HCT116 (cell line): ENCODE results near the gene EIF4A3. TPM values are rescaled to one million over a fixed set of nuclear protein-coding genes. Genes with fewer than 3 reads are reported as not detected.

Experiments used
- ATAC-seq: fragments of 200-7000 bp; cut with Tn5 transposase; 2 replicates; pipeline ENCODE4 v1.9.1; 2020; ENCODE audit warnings: mild to moderate bottlenecking, moderate library complexity
- BruUV-seq: library from RNA; stranded (reverse); fragments of 400-500 nt; replicated peaks from 2 replicates; lab custom pipeline; 2021; lab: Mats Ljungman, UMichigan
- CTCF ChIA-PET: fragments of 300-600 bp; sonication (Branson Sonifier 250); formaldehyde crosslinking; loops from one replicate; lab custom pipeline; 2021; ENCODE audit warnings: antibody characterized with exemption; lab: Charles Lee
- POLR2A ChIA-PET: fragments of 300-600, 350-600 bp; sonication (Branson Sonifier 250); formaldehyde crosslinking; loops from one replicate; lab custom pipeline; 2021; ENCODE audit warnings: antibody characterized with exemption; lab: Charles Lee
- RAD21 ChIA-PET, 2 experiments: fragments of 300-600 bp; sonication (Branson Sonifier 250); formaldehyde crosslinking; loops; one replicate each; lab custom pipeline; 2023; ENCODE audit warnings: low total read pairs in 2 of 2; ENCODE audit not compliant: uncharacterized antibody in 2 of 2, unreplicated experiment in 2 of 2, low non-redundant PET in 1 of 2; lab: Charles Lee
- DNase-seq: peaks from one replicate; pipeline ENCODE4 v3.0.0-alpha.2; 2010; ENCODE audit warnings: low read depth, low spot score
- H2AFZ ChIP-seq: fragments of 200-600 bp; shearing (Covaris generic), sonication (generic); 2 replicates; pipeline ENCODE4 v1.6.1; 2017; ENCODE audit warnings: low read depth, mixed run types, mixed read lengths, antibody characterized with exemption, low read length; ENCODE audit not compliant: poor library complexity, severe bottlenecking
- H3K27ac ChIP-seq: 2 replicates; pipeline ENCODE4 v1.5.1; 2012; ENCODE audit warnings: low read depth, low read length
- H3K27me3 ChIP-seq: fragments of 200-600 bp; sonication (generic); 2 replicates; pipeline ENCODE4 v1.6.1; 2016; ENCODE audit warnings: mixed run types, low read length, mixed read lengths; ENCODE audit not compliant: insufficient read depth
- H3K36me3 ChIP-seq, 2 experiments: fragments of 200-500 bp in 1 of 2; fragments of 200-600 bp in 1 of 2; sonication (Bioruptor generic) in 1 of 2; sonication (generic) in 1 of 2; 2 replicates each; pipeline versions ENCODE4 v1.5.1 to v1.6.1; 2014 to 2016; ENCODE audit warnings: low read length in 2 of 2, inconsistent platforms in 1 of 2, mixed read lengths in 1 of 2, mixed run types in 1 of 2; ENCODE audit not compliant: insufficient read depth in 2 of 2, control insufficient read depth in 1 of 2
- H3K4me1 ChIP-seq, 2 experiments: fragments of 200-600 bp in 1 of 2; sonication (generic) in 1 of 2; 2 replicates each; pipeline versions ENCODE4 v1.5.1 to v1.6.1; 2012 to 2017; ENCODE audit warnings: low read length in 2 of 2, inconsistent platforms in 1 of 2, mild to moderate bottlenecking in 1 of 2, mixed read lengths in 1 of 2, mixed run types in 1 of 2, moderate library complexity in 1 of 2; ENCODE audit not compliant: insufficient read depth in 2 of 2, control insufficient read depth in 1 of 2
- H3K4me2 ChIP-seq: fragments of 200-600 bp; sonication (generic); 2 replicates; pipeline ENCODE4 v1.6.1; 2017; ENCODE audit warnings: mixed run types, low read length, mixed read lengths
- H3K4me3 ChIP-seq, 2 experiments: fragments of 200-600 bp in 1 of 2; sonication (generic) in 1 of 2; replicated peaks in 1 of 2; 2 replicates each; pipeline ENCODE4 v1.5.1; 2011 to 2016; ENCODE audit warnings: low read length in 2 of 2, control low read depth in 1 of 2, low read depth in 1 of 2, mild to moderate bottlenecking in 1 of 2, mixed read lengths in 1 of 2, mixed run types in 1 of 2
- H3K79me2 ChIP-seq: fragments of 200-600 bp; sonication (generic); 2 replicates; pipeline ENCODE4 v1.6.1; 2017; ENCODE audit warnings: mild to moderate bottlenecking, mixed run types, low read length, moderate library complexity, mixed read lengths; ENCODE audit not compliant: insufficient read depth
- H3K9ac ChIP-seq: fragments of 200-600 bp; sonication (generic); 2 replicates; pipeline ENCODE4 v1.6.1; 2016; ENCODE audit warnings: low read length, mixed read lengths
- H3K9me2 ChIP-seq: fragments of 200-600 bp; sonication (generic), shearing (Covaris generic); 2 replicates; pipeline ENCODE4 v1.6.1; 2017; ENCODE audit warnings: mixed run types, mild to moderate bottlenecking, moderate library complexity; ENCODE audit not compliant: insufficient read depth
- H3K9me3 ChIP-seq, 2 experiments: fragments of 200-500 bp in 1 of 2; fragments of 200-600 bp in 1 of 2; sonication (Bioruptor generic) in 1 of 2; sonication (generic) in 1 of 2; 2 replicates each; pipeline ENCODE4 v1.6.1; 2014 to 2017; ENCODE audit warnings: low read length in 2 of 2, mixed read lengths in 2 of 2, inconsistent platforms in 1 of 2, low read depth in 1 of 2, mild to moderate bottlenecking in 1 of 2, mixed run types in 1 of 2, moderate library complexity in 1 of 2; ENCODE audit not compliant: control insufficient read depth in 1 of 2, insufficient read depth in 1 of 2
- H4K20me1 ChIP-seq: fragments of 200-600 bp; sonication (generic), shearing (Covaris generic); 2 replicates; pipeline ENCODE4 v1.6.1; 2017; ENCODE audit warnings: mixed run types, mild to moderate bottlenecking, moderate library complexity; ENCODE audit not compliant: insufficient read depth
- ATF3 ChIP-seq: IDR thresholded peaks from 2 replicates; pipeline ENCODE4 v1.6.1; 2012
- CTCF ChIP-seq, 3 experiments: fragments of 200-600 bp in 1 of 3; sonication (generic) in 1 of 3; IDR thresholded peaks in 2 of 3; conservative IDR thresholded peaks in 1 of 3; 2 replicates each; pipeline ENCODE4 v1.5.1; 2012 to 2017; ENCODE audit warnings: low read depth in 2 of 3, low read length in 2 of 3, antibody characterized with exemption in 1 of 3, borderline replicate concordance in 1 of 3, control low read depth in 1 of 3, mild to moderate bottlenecking in 1 of 3, mixed read lengths in 1 of 3, mixed run types in 1 of 3, moderate library complexity in 1 of 3; ENCODE audit not compliant: insufficient read depth in 1 of 3
- ELF1 ChIP-seq: IDR thresholded peaks from 2 replicates; pipeline ENCODE4 v1.6.1; 2012; ENCODE audit warnings: low read depth, borderline replicate concordance
- EZH2 ChIP-seq: fragments of 200-600 bp; sonication (generic); IDR thresholded peaks from 2 replicates; pipeline ENCODE4 v1.6.1; 2017; ENCODE audit warnings: antibody characterized with exemption, mixed run types
- POLR2AphosphoS5 ChIP-seq: IDR thresholded peaks from 2 replicates; pipeline ENCODE4 v1.6.1; 2011; ENCODE audit warnings: mild to moderate bottlenecking, low read depth, low read length, moderate library complexity
- REST ChIP-seq: IDR thresholded peaks from 2 replicates; pipeline ENCODE4 v1.6.1; 2012; ENCODE audit warnings: low read depth
- SIN3A ChIP-seq: IDR thresholded peaks from 2 replicates; pipeline ENCODE4 v1.6.1; 2012; ENCODE audit warnings: low read depth
- SRF ChIP-seq: IDR thresholded peaks from 2 replicates; pipeline ENCODE4 v1.6.1; 2012; ENCODE audit warnings: low read depth
- ZBTB33 ChIP-seq: IDR thresholded peaks from 2 replicates; pipeline ENCODE4 v1.6.1; 2011; ENCODE audit warnings: mild to moderate bottlenecking, low read length, moderate library complexity; ENCODE audit not compliant: insufficient replicate concordance; ENCODE audit errors: extremely low read depth
- ZNF274 ChIP-seq: fragments of 200-500 bp; sonication (Bioruptor generic); IDR thresholded peaks from 2 replicates; pipeline ENCODE4 v1.6.1; 2014; ENCODE audit warnings: mild to moderate bottlenecking, low read depth, low read length, inconsistent platforms
- intact Hi-C: fragments of 100-400 bp; cut with micrococcal nuclease; formaldehyde crosslinking; loops from 2 replicates; pipeline ENCODE4 v1.10.0; 2022
- total RNA-seq: library from RNA; stranded (reverse); gene quantifications from one replicate; pipeline ENCODE4 v1.2.1, GENCODE V29; 2021; ENCODE audit not compliant: unreplicated experiment

Gene EIF4A3
- total RNA-seq, 1 experiment from 2014 or later: 248 TPM

GRCh38 chr17:80166446-80166845 is 19.5 kb upstream of the EIF4A3 start:
- Histone ChIP-seq H3K27me3 (no peaks in the 10 kb centered on the region), H3K4me3 (no peak overlapping the region), H3K4me2 (no peak overlapping the region), H3K9ac (no peak overlapping the region), H3K79me2 (no peaks in the 10 kb centered on the region), H3K36me3 (no peaks in the 10 kb centered on the region), H4K20me1 (no peaks in the 10 kb centered on the region), H3K4me1 (peaks cover 4 to 12% of the 10 kb centered on the region in 2 experiments; a peak in 2 of 4 replicates), H3K9me2 (no peaks in the 10 kb centered on the region), H3K27ac (no peak overlapping the region), H3K9me3 (no peaks in the 10 kb centered on the region), H2AFZ (no peak overlapping the region)
- ChIA-PET CTCF (interaction anchor here (0.9 kb wide), 1 partner anchor 13 kb away, joined by 3 read pairs; no protein-coding TSS in a partner anchor), POLR2A (no interaction called here), RAD21 (interaction anchor here in 1 of 2 experiments (0.5 kb wide), 1 partner anchor 26 kb away, joined by 3 read pairs; no protein-coding TSS in a partner anchor)
- DNase-seq (no peak), ATAC-seq (0 out of 2 replicates have a peak, but pooled peaks have one; percentile 35)
- TF ChIP-seq ZBTB33 (no peak), ZNF274 (no peak), ATF3 (no peak), CTCF (IDR thresholded peaks at IDR 0.05 in 2 of 3, conservative IDR thresholded peaks at IDR 0.05 in 1 of 3; ENCODE audit: borderline replicate concordance in 1 of 3, insufficient read depth in 1 of 3, low read depth in 2 of 3, low read length in 2 of 3) (no peak), REST (no peak), SRF (no peak), SIN3A (no peak), POLR2AphosphoS5 (no peak), EZH2 (no peak), ELF1 (no peak)
- intact Hi-C loops: no loop called here
- no TSS peak for BruUV-seq
